HG02571 (cell line): ENCODE measurements around the gene BLMH.

Source experiments
- ATAC-seq: cut with Tn5 transposase; IDR thresholded peaks from one replicate; pipeline ENCODE4 v1.9.1; 2021; ENCODE audit warnings: mild to moderate bottlenecking, moderate library complexity; ENCODE audit not compliant: unreplicated experiment

Gene BLMH

GRCh38 chr17:30291543-30292285 lies at the start of gene BLMH:
BLMH (minus strand) TSS chr17:30291944; CDS start chr17:30291819, 125 bp downstream.
- peak; percentile 75 for ATAC-seq

- ATAC-seq: no peak
Observed at GRCh38 chr17:30340801-30341356, 49.1 kb upstream of the BLMH start.

DNA sequence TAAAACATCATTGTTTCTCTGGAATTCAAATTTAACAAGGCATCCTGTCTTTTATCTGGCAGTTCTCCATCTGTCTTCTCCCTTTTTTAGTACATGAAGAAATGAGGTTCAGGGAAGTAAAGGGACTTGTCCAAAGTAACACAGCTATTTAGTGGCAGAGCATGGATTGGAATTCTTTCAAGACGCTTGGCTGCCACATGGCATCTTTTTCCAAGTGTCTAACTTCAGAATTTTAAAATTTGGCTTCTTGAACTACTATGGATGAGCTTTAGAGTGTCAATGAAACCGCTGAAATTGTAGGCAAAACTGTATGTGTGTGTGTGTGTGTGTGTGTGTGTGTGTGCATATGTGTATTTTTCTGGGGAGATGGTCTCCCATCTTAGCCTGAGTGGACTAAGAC lies 47.3 kb upstream of the BLMH start:
- no peak for ATAC-seq

DNA sequence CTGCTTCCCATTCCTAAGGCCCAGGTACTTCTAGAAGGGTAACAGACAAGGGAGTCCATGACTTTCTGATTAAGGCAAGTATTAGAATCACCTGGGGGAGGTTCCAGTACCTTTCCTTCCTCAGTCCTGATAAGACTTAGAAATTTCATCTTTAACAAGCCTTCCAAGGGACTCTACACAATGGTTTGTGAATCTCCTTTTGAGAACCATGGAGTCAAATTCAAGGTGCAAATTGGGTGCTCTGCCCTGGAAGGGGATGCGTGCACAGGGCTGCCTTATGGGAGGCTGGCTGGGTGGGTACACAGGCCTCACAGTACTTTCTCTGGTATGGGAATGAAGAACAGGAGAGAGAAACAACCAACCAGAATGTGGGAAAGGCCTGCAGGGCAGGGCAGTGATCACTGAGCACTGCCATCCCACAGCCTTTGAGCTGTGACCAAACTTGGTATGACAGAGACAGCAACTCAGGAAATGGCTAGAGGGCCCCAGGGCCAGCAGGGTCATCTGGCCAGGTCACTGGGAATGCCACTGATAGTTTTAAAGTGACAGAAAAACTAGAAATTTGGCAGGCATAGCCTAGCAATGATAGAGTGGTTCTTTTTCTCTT lies 45.8 kb upstream of the BLMH start:
- ATAC-seq: no peak

- ATAC-seq: no peak
Observed at GRCh38 chr17:30336369-30337171, 44.8 kb upstream of the BLMH start.

DNA sequence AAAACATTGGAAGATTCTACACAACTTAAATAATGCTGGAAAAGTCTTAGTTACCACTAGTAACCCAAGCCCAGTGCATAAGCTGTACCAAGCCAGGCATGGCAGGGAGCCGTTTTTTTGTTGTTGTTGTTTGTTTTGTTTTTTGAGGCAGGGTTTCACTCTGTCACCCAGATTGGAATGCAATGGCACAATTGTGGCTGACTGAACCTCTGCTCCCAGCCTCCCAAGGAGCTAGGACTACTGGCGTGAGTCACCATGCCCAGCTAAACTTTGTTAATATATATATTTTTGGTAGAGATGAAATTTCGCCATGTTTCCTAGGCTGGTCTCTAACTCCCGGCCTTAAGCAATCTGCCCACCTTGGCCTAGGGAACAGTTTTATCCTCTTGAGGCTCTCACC lies 42.7 kb upstream of the BLMH start:
- no peak for ATAC-seq

GRCh38 chr17:30333503-30334360 lies 42.0 kb upstream of the BLMH start, which contains the start of gene TMIGD1:
TMIGD1 (minus strand) TSS chr17:30334057; CDS start chr17:30332133, 1,924 bp downstream.
- ATAC-seq: no peak

DNA sequence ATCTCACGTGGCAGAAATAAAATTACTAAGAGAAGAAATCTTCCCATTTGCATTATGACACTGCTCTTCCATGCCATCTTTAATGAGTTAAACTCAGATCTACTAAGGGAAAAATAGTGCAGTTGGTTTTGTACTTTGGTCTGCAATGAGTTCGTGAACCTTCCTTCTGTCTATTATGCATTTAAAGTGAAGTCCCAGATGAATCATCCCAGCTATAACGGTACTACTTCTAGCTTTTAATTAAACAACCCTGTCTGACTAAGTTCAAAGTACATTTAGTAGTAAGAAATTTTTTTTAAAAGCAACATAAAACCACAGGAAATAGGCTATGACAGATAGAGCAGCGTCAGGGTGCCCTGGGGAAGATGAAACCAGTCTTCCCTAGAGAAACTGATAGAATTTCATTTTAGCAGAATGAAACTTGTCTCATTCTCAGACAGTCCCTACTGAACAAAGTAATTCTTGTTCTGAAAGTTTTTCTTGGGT lies 40.4 kb upstream of the BLMH start:
- ATAC-seq: no peak

GRCh38 chr17:30326809-30327208 lies 35.1 kb upstream of the BLMH start:
- no peak for ATAC-seq

DNA sequence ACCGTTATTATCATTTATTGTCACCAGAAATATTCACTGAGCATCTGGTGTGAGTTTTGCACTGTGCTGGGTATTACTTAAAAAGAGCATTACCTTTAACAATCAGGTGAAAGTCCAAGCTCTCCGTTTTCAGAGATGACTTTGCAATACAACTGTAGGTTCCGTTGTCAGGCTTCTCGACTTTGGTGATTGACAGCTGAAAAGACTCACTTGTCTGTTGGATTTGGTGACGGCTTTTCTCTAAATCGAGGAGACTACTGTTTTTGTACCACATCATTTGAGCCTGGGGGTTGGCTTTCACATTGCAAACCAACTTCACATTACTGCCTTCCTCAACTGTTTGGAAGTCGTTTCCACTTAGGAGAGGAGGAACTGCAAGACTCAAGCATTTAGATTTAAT lies 33.0 kb upstream of the BLMH start:
- ATAC-seq: no peak

DNA sequence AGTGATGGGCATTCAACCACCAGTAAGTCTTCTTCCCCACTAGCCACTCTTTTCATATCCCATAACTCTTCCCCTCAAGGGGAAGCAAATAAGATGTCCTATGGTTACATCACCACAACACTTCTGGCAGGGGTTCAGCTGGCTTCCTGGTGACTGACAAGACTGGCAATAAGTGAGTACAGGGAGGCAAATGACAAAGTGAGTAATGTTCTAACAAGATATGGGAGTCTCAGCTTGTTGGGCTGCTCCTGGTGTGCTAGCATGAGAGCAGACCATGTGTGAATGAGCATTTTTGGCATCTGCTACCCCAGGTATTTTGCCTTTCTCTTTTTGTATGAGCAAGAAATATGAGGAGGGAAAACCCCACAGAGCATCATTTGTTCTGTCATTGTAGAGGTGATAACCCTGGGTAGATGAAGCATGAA lies 32.2 kb upstream of the BLMH start:
- ATAC-seq: no peak

DNA sequence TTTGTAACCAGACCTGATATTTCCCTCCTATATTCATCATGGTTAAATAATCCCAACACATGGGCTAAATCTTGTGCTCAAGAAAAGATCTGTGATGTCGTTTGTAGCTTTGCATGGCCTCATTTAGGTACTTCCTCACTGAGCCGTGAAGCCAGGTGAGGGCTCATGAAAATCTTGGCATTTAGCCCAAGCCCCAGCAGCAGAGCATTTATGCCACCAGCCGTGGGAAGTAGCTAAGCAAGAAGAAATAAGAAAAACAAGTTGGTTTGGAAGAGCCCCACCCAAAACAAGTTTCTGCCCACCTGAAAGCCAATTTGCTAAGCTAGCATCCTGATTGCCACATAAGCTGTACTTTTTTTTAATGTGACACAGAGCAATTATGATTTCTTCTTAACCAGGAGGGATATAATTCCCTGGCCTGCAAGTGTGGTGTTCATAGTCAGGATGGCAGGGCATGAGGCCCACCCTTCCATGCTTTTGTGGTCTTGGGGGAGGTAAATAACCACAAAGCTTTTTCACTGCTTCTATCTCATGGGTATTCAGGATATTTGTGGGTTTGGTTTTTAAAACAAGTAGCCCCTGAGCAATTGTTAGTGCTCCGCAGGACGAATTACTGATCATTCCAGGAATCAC lies 31.6 kb upstream of the BLMH start:
- no peak for ATAC-seq

- ATAC-seq: no peak
Observed at GRCh38 chr17:30321314-30321713, 29.6 kb upstream of the BLMH start.

DNA sequence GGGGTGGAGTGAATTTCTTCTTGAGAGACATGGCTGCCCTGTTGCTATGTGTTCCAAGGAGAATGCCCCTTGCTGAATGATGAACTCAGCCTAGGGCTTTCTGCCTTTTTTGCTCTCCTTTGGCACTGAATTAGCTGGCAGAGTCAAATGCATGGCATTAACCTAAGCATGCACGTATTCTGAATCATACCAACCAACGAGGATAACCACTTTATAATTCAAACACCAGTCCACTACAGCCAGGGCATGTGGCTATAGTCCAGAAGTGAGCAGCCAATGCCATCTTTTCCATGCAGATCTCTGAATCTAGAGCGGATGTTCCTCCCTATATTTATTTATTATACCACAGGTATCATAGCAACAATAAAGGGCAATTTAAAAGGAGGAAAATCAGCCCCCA lies 26.4 kb upstream of the BLMH start:
- no peak for ATAC-seq

- no peak for ATAC-seq
Observed at GRCh38 chr17:30316736-30317135, 25.0 kb upstream of the BLMH start.

GRCh38 chr17:30315106-30315505 lies 23.4 kb upstream of the BLMH start:
- no peak for ATAC-seq

GRCh38 chr17:30314474-30314873 lies 22.7 kb upstream of the BLMH start:
- ATAC-seq: no peak

DNA sequence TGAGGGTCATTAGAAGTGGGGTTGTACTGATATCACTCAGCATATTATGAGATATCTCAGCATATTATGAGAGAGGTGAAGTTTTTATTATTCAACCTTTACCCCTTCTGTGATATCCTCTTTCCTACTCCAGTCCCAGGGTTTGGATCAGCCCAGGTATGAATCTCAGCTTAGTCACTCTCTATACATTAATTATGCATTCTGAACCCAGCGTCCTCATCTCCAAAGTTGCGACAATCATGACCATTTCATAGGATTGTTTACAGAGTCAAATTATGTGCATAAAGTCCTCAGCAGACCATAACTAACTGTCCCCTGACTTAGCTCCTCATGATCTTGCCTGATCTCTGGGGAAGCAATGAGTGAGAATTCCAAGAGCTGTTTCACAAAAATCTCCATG lies 20.5 kb upstream of the BLMH start:
- ATAC-seq: no peak

- no peak for ATAC-seq
Observed at GRCh38 chr17:30310562-30310961, 18.8 kb upstream of the BLMH start.

DNA sequence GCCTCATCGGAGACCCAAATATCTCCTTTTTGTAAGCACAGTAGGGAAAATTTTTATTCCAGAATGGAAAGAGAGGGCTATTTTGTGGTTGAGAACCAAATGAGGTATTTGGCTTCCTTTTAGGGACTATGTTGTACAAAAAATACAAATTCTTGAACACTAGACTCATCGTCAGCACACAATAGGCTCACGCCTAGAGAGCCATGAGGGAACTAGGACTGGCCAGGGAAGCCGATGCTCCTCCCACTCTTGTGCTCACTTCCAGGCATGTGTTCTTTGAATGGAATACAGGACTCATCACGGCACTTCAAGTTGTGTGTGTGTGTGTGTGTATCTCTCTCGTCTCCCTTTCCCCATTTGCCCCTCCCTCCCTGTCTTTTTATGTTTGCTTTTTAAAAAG lies 17.8 kb upstream of the BLMH start:
- ATAC-seq: no peak
